Adrenal gland (tissue), 5 donors: Measurements from ENCODE around the gene GTF3C5.

ENCODE experiments used
- POLR2A ChIP-seq, 2 donors: fragments of 450-650 bp; IDR thresholded peaks; one replicate each; pipeline ENCODE4 v1.6.1; 2017; ENCODE audit warnings: antibody characterized with exemption in 2 of 2, mild to moderate bottlenecking in 2 of 2, moderate library complexity in 1 of 2
- TF ChIP-seq, protein P1 (sequence below), 6 experiments: fragments of 450-650 bp in 4 of 6; fragments of 200-600 bp in 2 of 6; sonication (generic) in 1 of 6; IDR thresholded peaks; 1 replicate in 5 of 6; 2 replicates in 1 of 6; pipeline versions ENCODE4 v1.5.1 to v1.8.0; 2016 to 2021; ENCODE audit warnings: antibody characterized with exemption in 6 of 6, mild to moderate bottlenecking in 2 of 6, moderate library complexity in 1 of 6
- donor health status: DM: no; HTN: no; CAD: no.

DNA sequence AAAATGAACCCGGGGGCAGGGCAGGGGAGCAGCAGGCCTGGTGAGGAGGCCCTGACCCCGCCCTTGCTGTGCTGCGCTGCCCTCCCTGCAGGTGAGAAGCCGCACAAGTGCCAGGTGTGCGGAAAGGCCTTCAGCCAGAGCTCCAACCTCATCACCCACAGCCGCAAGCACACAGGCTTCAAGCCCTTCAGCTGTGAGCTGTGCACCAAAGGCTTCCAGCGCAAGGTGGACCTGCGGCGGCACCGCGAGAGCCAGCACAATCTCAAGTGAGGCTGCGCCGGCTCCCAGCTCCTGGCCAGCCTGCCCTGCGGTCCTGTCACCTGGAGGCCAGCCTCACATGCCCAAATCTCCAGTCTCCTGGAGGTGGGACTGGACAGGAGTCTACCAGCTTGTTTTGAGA is 40.0 kb upstream of the GTF3C5 start:
- TF ChIP-seq, protein P1, sequence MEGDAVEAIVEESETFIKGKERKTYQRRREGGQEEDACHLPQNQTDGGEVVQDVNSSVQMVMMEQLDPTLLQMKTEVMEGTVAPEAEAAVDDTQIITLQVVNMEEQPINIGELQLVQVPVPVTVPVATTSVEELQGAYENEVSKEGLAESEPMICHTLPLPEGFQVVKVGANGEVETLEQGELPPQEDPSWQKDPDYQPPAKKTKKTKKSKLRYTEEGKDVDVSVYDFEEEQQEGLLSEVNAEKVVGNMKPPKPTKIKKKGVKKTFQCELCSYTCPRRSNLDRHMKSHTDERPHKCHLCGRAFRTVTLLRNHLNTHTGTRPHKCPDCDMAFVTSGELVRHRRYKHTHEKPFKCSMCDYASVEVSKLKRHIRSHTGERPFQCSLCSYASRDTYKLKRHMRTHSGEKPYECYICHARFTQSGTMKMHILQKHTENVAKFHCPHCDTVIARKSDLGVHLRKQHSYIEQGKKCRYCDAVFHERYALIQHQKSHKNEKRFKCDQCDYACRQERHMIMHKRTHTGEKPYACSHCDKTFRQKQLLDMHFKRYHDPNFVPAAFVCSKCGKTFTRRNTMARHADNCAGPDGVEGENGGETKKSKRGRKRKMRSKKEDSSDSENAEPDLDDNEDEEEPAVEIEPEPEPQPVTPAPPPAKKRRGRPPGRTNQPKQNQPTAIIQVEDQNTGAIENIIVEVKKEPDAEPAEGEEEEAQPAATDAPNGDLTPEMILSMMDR (IDR thresholded peaks at IDR 0.05), result no peak
- no peak for TF ChIP-seq POLR2A (IDR thresholded peaks at IDR 0.05)
